Measurements from ENCODE around the gene PCSK5. TPM values are rescaled to one million over a fixed set of nuclear protein-coding genes. Genes with fewer than 3 reads are reported as not detected.

Gene PCSK5
- total RNA-seq, 1 experiment from 2014 or later: 7.5 TPM

GRCh38 chr9:75941577-75942311 lies 51.3 kb downstream of the PCSK5 start:
- no peak overlapping the region for H2AK5ac ChIP-seq (ENCODE audit: insufficient read length, low read length)
- no peak overlapping the region for H2BK12ac ChIP-seq (ENCODE audit: insufficient read length, low read depth, low read length)
- DNase-seq: no peak
- Mint-ChIP-seq H3K4me1 (peaks cover 0 to 3% of the 10 kb centered on the region in 2 experiments; a peak in 1 of 4 replicates), H3K9me3 (no peaks in the 10 kb centered on the region; a peak in 1 of 5 replicates), H3K36me3 (ENCODE audit: insufficient read depth in 1 of 3, low read depth in 3 of 3) (peaks cover 3 to 11% (median 5%) of the 10 kb centered on the region in 3 experiments; a peak in 4 of 7 replicates), H3K27ac (no peak overlapping the region), H3K4me3 (no peak overlapping the region), H3K27me3 (ENCODE audit: low read depth) (no peaks in the 10 kb centered on the region)
- no peaks in the 10 kb centered on the region for H3K23me2 ChIP-seq (ENCODE audit: insufficient read length, low read depth, low read length, poor library complexity, severe bottlenecking)
- no peak overlapping the region for H4K8ac ChIP-seq (replicated peaks; ENCODE audit: insufficient read length, low read depth, low read length)
- H4K5ac ChIP-seq (ENCODE audit: insufficient read length, low read depth, low read length): no peak overlapping the region
- no peak overlapping the region for H3K18ac ChIP-seq (ENCODE audit: insufficient read length, low read depth, low read length)
- no peak overlapping the region for H3K9ac ChIP-seq (ENCODE audit: extremely low read depth, insufficient read length, low read length)
- WGBS (ENCODE audit: extremely low coverage, insufficient read length, low lambda C conversion rate): no CpG with 5 or more reads among the region's 16 CpGs
- H2BK20ac ChIP-seq (ENCODE audit: low read depth, low read length, poor library complexity, severe bottlenecking): no peak overlapping the region
- no peak overlapping the region for H4K91ac ChIP-seq (ENCODE audit: insufficient read length, low read depth, low read length)
- no peak for TF ChIP-seq CTCF (conservative IDR thresholded peaks at IDR 0.05)
- H2BK120ac ChIP-seq (ENCODE audit: low read depth, low read length, poor library complexity, severe bottlenecking): no peak overlapping the region
- no peak overlapping the region for H3T11ph ChIP-seq (ENCODE audit: low read length)
- H3K79me2 ChIP-seq (ENCODE audit: insufficient read depth, low read length): no peaks in the 10 kb centered on the region
- no peaks in the 10 kb centered on the region for H3K9me3 ChIP-seq (ENCODE audit: control insufficient read depth, low read depth, low read length)
- H3K79me1 ChIP-seq (ENCODE audit: insufficient read depth, low read depth, low read length, poor library complexity, severe bottlenecking): no peaks in the 10 kb centered on the region
- no peak overlapping the region for H3K27ac ChIP-seq (ENCODE audit: insufficient read length, low read depth, low read length)
- no peak overlapping the region for H3K14ac ChIP-seq (ENCODE audit: insufficient read depth, low read length)
- H3K23ac ChIP-seq (ENCODE audit: insufficient read length, low read depth, low read length): no peak overlapping the region
- no peak overlapping the region for H3K56ac ChIP-seq (ENCODE audit: insufficient read length, low read depth, low read length)
- H2BK15ac ChIP-seq (ENCODE audit: low read depth, low read length): no peak overlapping the region
- no peak overlapping the region for H2AFZ ChIP-seq (ENCODE audit: low read length)
- no peak overlapping the region for H3K4me2 ChIP-seq (ENCODE audit: insufficient read depth, insufficient read length, low read length)
- H2BK5ac ChIP-seq (ENCODE audit: insufficient read length, low read length): no peak overlapping the region
- no peaks in the 10 kb centered on the region for H3K4me1 ChIP-seq (ENCODE audit: insufficient read depth, low read length)
- H4K20me1 ChIP-seq (ENCODE audit: control insufficient read depth, insufficient read depth, insufficient read length): no peaks in the 10 kb centered on the region
- H3K27me3 ChIP-seq (ENCODE audit: insufficient read depth, low read length): no peaks in the 10 kb centered on the region
- no peak overlapping the region for H3K4ac ChIP-seq (ENCODE audit: low read depth, low read length)

Measured in H9 (cell line).